Activated CD4-positive, alpha-beta memory T cell treated with anti-CD3 and anti-CD28 coated beads for 36 hours (primary cell): ENCODE results near the gene FBXO21. TPM values are rescaled to one million over a fixed set of nuclear protein-coding genes. Genes with fewer than 3 reads are reported as not detected.

ENCODE experiments used
- CTCF ChIA-PET: fragments of 350-600 bp; sonication (Branson Sonifier 250); formaldehyde crosslinking; loops from one replicate; lab custom pipeline; 2021; ENCODE audit warnings: antibody characterized with exemption, inconsistent platforms; lab: Charles Lee
- POLR2A ChIA-PET: fragments of 350-600 bp; sonication (Branson Sonifier 250); formaldehyde crosslinking; loops from one replicate; lab custom pipeline; 2021; ENCODE audit warnings: antibody characterized with exemption; lab: Charles Lee
- DNase-seq: peaks from one replicate; pipeline ENCODE4 v3.0.0-alpha.2; 2020
- H3K27ac Mint-ChIP-seq: one replicate; pipeline ENCODE4 v1.8.0; 2021; ENCODE audit warnings: mixed read lengths
- H3K27me3 Mint-ChIP-seq: one replicate; pipeline ENCODE4 v1.8.0; 2021; ENCODE audit warnings: mixed read lengths
- H3K36me3 Mint-ChIP-seq: one replicate; pipeline ENCODE4 v1.8.0; 2021; ENCODE audit warnings: mixed read lengths
- H3K4me1 Mint-ChIP-seq: one replicate; pipeline ENCODE4 v1.8.0; 2021; ENCODE audit warnings: low read depth, mixed read lengths
- H3K4me3 Mint-ChIP-seq: one replicate; pipeline ENCODE4 v1.8.0; 2021; ENCODE audit warnings: mild to moderate bottlenecking, mixed read lengths
- H3K9me3 Mint-ChIP-seq: one replicate; pipeline ENCODE4 v1.8.0; 2021; ENCODE audit warnings: mixed read lengths
- intact Hi-C: fragments of 100-400 bp; cut with micrococcal nuclease; formaldehyde crosslinking; loops from one replicate; pipeline ENCODE4 v1.15.1; 2023
- total RNA-seq, 2 experiments: library from RNA; stranded (reverse); gene quantifications; one replicate each; pipeline ENCODE4 v1.2.3, GENCODE V29; 2021

FBXO21 gene
- total RNA-seq, 2 experiments from 2014 or later: 23.3 to 23.7 TPM

GRCh38 chr12:117158911-117159553, 31.2 kb downstream of the FBXO21 start:
- DNase-seq: no peak
- no peaks in the 10 kb centered on the region for H3K9me3 Mint-ChIP-seq
- peaks cover 65% of the 10 kb centered on the region for H3K36me3 Mint-ChIP-seq
- no peaks in the 10 kb centered on the region for H3K27me3 Mint-ChIP-seq
- ChIA-PET POLR2A (no interaction called here), CTCF (interaction anchor here (0.7 kb wide), 1 partner anchor 133 kb away, joined by 6 read pairs; no protein-coding TSS in a partner anchor)
- H3K4me1 Mint-ChIP-seq: peaks cover 6% of the 10 kb centered on the region
- H3K4me3 Mint-ChIP-seq: no peak overlapping the region
- intact Hi-C loops: no loop called here
- H3K27ac Mint-ChIP-seq: no peak overlapping the region

- H3K9me3 Mint-ChIP-seq: no peaks in the 10 kb centered on the region
Observed at GRCh38 chr12:117158096-117158495, 32.2 kb downstream of the FBXO21 start.

GRCh38 chr12:117155278-117156060, 34.8 kb downstream of the FBXO21 start:
- no peaks in the 10 kb centered on the region for H3K27me3 Mint-ChIP-seq
- no peaks in the 10 kb centered on the region for H3K9me3 Mint-ChIP-seq
- POLR2A ChIA-PET: no interaction called here
- H3K4me3 Mint-ChIP-seq: no peak overlapping the region
- H3K27ac Mint-ChIP-seq: no peak overlapping the region
- peaks cover 33% of the 10 kb centered on the region for H3K4me1 Mint-ChIP-seq
- intact Hi-C loops: loop anchor here (1.0 kb wide), 1 partner anchor 130 kb away; no protein-coding TSS in a partner anchor
- peak; percentile 89 for DNase-seq
- peaks cover 74% of the 10 kb centered on the region for H3K36me3 Mint-ChIP-seq
- CTCF ChIA-PET: interaction anchor here (0.9 to 1.4 kb wide), 2 partner anchors 10 to 31 kb away, joined by 3 to 4 read pairs; no protein-coding TSS in a partner anchor

More at GRCh38 chr12:117158096-117158495, 32.2 kb downstream of the FBXO21 start:
- CTCF ChIA-PET: interaction anchor here (0.7 kb wide), 1 partner anchor 132 kb away, joined by 6 read pairs; no protein-coding TSS in a partner anchor
- Mint-ChIP-seq H3K4me3 (no peak overlapping the region), H3K4me1 (peaks cover 9% of the 10 kb centered on the region), H3K27me3 (no peaks in the 10 kb centered on the region), H3K27ac (no peak overlapping the region), H3K36me3 (peaks cover 72% of the 10 kb centered on the region)
- DNase-seq: no peak
- intact Hi-C loops: no loop called here
- POLR2A ChIA-PET: no interaction called here

GRCh38 chr12:117152793-117153775, 37.2 kb downstream of the FBXO21 start:
- ChIA-PET CTCF (interaction anchor here (0.6 kb wide), 1 partner anchor 1229 kb away, joined by 3 read pairs; no protein-coding TSS in a partner anchor), POLR2A (no interaction called here)
- H3K36me3 Mint-ChIP-seq: peaks cover 64% of the 10 kb centered on the region
- H3K4me3 Mint-ChIP-seq: no peak overlapping the region
- H3K9me3 Mint-ChIP-seq: no peaks in the 10 kb centered on the region
- intact Hi-C loops: no loop called here
- DNase-seq: peak; percentile 25
- H3K27me3 Mint-ChIP-seq: no peaks in the 10 kb centered on the region
- peaks cover 55% of the 10 kb centered on the region for H3K4me1 Mint-ChIP-seq
- peak overlapping the region; percentile 16 for H3K27ac Mint-ChIP-seq

- Mint-ChIP-seq H3K9me3 (no peaks in the 10 kb centered on the region), H3K27ac (peak overlapping the region; percentile 34), H3K4me1 (peaks cover 60% of the 10 kb centered on the region), H3K4me3 (no peak overlapping the region), H3K36me3 (peaks cover 55% of the 10 kb centered on the region), H3K27me3 (no peaks in the 10 kb centered on the region)
- CTCF ChIA-PET: interaction anchor here (0.7 kb wide), 1 partner anchor 19 kb away, joined by 4 read pairs; no protein-coding TSS in a partner anchor
- intact Hi-C loops: no loop called here
- POLR2A ChIA-PET: no interaction called here
- DNase-seq: no peak
Observed at GRCh38 chr12:117151403-117152031, 38.8 kb downstream of the FBXO21 start.

GRCh38 chr12:117149431-117149830, 40.8 kb downstream of the FBXO21 start:
- CTCF ChIA-PET: interaction anchor here (1.2 kb wide), 1 partner anchor 30 kb away, joined by 5 read pairs; no protein-coding TSS in a partner anchor
- Mint-ChIP-seq H3K4me3 (no peak overlapping the region), H3K9me3 (no peaks in the 10 kb centered on the region), H3K36me3 (peaks cover 42% of the 10 kb centered on the region), H3K27me3 (no peaks in the 10 kb centered on the region), H3K4me1 (peaks cover 53% of the 10 kb centered on the region), H3K27ac (peak overlapping the region; percentile 77)
- POLR2A ChIA-PET: no interaction called here
- DNase-seq: no peak
- intact Hi-C loops: no loop called here

- intact Hi-C loops: no loop called here
- POLR2A ChIA-PET: no interaction called here
- H3K4me3 Mint-ChIP-seq: no peak overlapping the region
- H3K27ac Mint-ChIP-seq: peak overlapping the region; percentile 77
- H3K9me3 Mint-ChIP-seq: no peaks in the 10 kb centered on the region
- CTCF ChIA-PET: no interaction called here
- peaks cover 53% of the 10 kb centered on the region for H3K4me1 Mint-ChIP-seq
- peak; percentile 57 for DNase-seq
- no peaks in the 10 kb centered on the region for H3K27me3 Mint-ChIP-seq
- peaks cover 37% of the 10 kb centered on the region for H3K36me3 Mint-ChIP-seq
Observed at GRCh38 chr12:117148642-117149041, 41.6 kb downstream of the FBXO21 start.

GRCh38 chr12:117147639-117148038, 42.6 kb downstream of the FBXO21 start:
- Mint-ChIP-seq H3K27ac (peak overlapping the region; percentile 77), H3K4me1 (peaks cover 46% of the 10 kb centered on the region), H3K9me3 (no peaks in the 10 kb centered on the region), H3K4me3 (no peak overlapping the region), H3K36me3 (peaks cover 28% of the 10 kb centered on the region), H3K27me3 (no peaks in the 10 kb centered on the region)
- ChIA-PET CTCF (no interaction called here), POLR2A (no interaction called here)
- intact Hi-C loops: no loop called here
- no peak for DNase-seq

- Mint-ChIP-seq H3K36me3 (peaks cover 19% of the 10 kb centered on the region), H3K9me3 (no peaks in the 10 kb centered on the region), H3K27ac (peak overlapping the region; percentile 18), H3K4me3 (no peak overlapping the region), H3K4me1 (peaks cover 29% of the 10 kb centered on the region), H3K27me3 (no peaks in the 10 kb centered on the region)
- POLR2A ChIA-PET: no interaction called here
- CTCF ChIA-PET: interaction anchor here (1.4 kb wide), 1 partner anchor 9 kb away, joined by 4 read pairs; no protein-coding TSS in a partner anchor
- no peak for DNase-seq
- intact Hi-C loops: no loop called here
Observed at GRCh38 chr12:117145597-117146154, 44.6 kb downstream of the FBXO21 start.

- intact Hi-C loops: no loop called here
Observed at GRCh38 chr12:117144599-117144998, 45.7 kb downstream of the FBXO21 start.

More at GRCh38 chr12:117144599-117144998, 45.7 kb downstream of the FBXO21 start:
- CTCF ChIA-PET: interaction anchor here (1.4 kb wide), 1 partner anchor 10 kb away, joined by 4 read pairs; no protein-coding TSS in a partner anchor
- POLR2A ChIA-PET: no interaction called here
- no peaks in the 10 kb centered on the region for H3K9me3 Mint-ChIP-seq
- peaks cover 18% of the 10 kb centered on the region for H3K4me1 Mint-ChIP-seq
- H3K36me3 Mint-ChIP-seq: peaks cover 14% of the 10 kb centered on the region
- DNase-seq: no peak
- no peaks in the 10 kb centered on the region for H3K27me3 Mint-ChIP-seq
- H3K4me3 Mint-ChIP-seq: no peak overlapping the region
- H3K27ac Mint-ChIP-seq: no peak overlapping the region
